H1 (cell line): ENCODE data around the gene SLC9A3. TPM values are rescaled to one million over a fixed set of nuclear protein-coding genes. Genes with fewer than 3 reads are reported as not detected.

Experiments used
- CTCF ChIA-PET: fragments of 300-600 bp; sonication (Branson Sonifier 250); formaldehyde crosslinking; loops from one replicate; lab custom pipeline; 2021; ENCODE audit not compliant: partially characterized antibody; lab: Charles Lee
- POLR2A ChIA-PET: fragments of 300-600 bp; sonication (Branson Sonifier 250); formaldehyde crosslinking; loops from one replicate; lab custom pipeline; 2021; ENCODE audit warnings: inconsistent platforms; ENCODE audit not compliant: partially characterized antibody; lab: Charles Lee
- DNase-seq, 2 experiments: peaks; one replicate each; pipeline versions ENCODE4 v3.0.0 to v3.0.0-alpha.2; 2010 to 2022; ENCODE audit warnings: low spot score in 2 of 2, low read depth in 1 of 2, mixed read lengths in 1 of 2
- FAIRE-seq: peaks from 2 replicates; lab custom pipeline; 2011; peaks lifted over from hg19 to GRCh38; lab: Jason Lieb, UNC
- H2AFZ ChIP-seq: 2 replicates; pipeline ENCODE4 v1.8.1; 2012; ENCODE audit warnings: low read length, inconsistent platforms
- H2AK5ac ChIP-seq: 2 replicates; pipeline ENCODE4 v1.6.1; 2013; ENCODE audit warnings: low read depth, low read length
- H2BK120ac ChIP-seq: replicated peaks from 2 replicates; pipeline ENCODE3; 2013; ENCODE audit warnings: low read depth, low read length, inconsistent platforms
- H2BK12ac ChIP-seq: 2 replicates; pipeline ENCODE4 v1.6.1; 2013; ENCODE audit warnings: low read depth, low read length
- H2BK15ac ChIP-seq: 2 replicates; pipeline ENCODE4 v1.6.1; 2013; ENCODE audit warnings: low read length
- H2BK20ac ChIP-seq: 2 replicates; pipeline ENCODE4 v1.6.1; 2013; ENCODE audit warnings: low read length
- H2BK5ac ChIP-seq: 2 replicates; pipeline ENCODE4 v1.6.1; 2013; ENCODE audit warnings: low read depth, low read length
- H3K14ac ChIP-seq: 2 replicates; pipeline ENCODE4 v1.6.1; 2013; ENCODE audit warnings: inconsistent platforms; ENCODE audit not compliant: insufficient read length
- H3K18ac ChIP-seq: 2 replicates; pipeline ENCODE4 v1.6.1; 2013; ENCODE audit warnings: low read length; ENCODE audit errors: extremely low read depth
- H3K23ac ChIP-seq: 2 replicates; pipeline ENCODE4 v1.6.1; 2013; ENCODE audit warnings: inconsistent platforms; ENCODE audit not compliant: insufficient read length
- H3K23me2 ChIP-seq: 2 replicates; pipeline ENCODE4 v1.6.1; 2013; ENCODE audit warnings: low read depth, low read length
- H3K27ac ChIP-seq: 2 replicates; pipeline ENCODE4 v1.6.1; 2011; ENCODE audit warnings: low read depth, low read length, inconsistent platforms
- H3K27me3 ChIP-seq, 4 experiments: replicated peaks in 1 of 4; 1 replicate in 1 of 4; 2 replicates in 3 of 4; pipeline versions ENCODE4 v1.6.1 to v1.8.1; 2011 to 2013; ENCODE audit warnings: low read length in 3 of 4, mild to moderate bottlenecking in 3 of 4, inconsistent platforms in 2 of 4, mixed read lengths in 2 of 4, moderate library complexity in 1 of 4; ENCODE audit not compliant: control insufficient read depth in 3 of 4, insufficient read depth in 3 of 4; ENCODE audit errors: extremely low read depth in 1 of 4
- H3K36me3 ChIP-seq, 4 experiments: 2 replicates each; pipeline versions ENCODE4 v1.6.1 to v1.8.1; 2011 to 2013; ENCODE audit warnings: mild to moderate bottlenecking in 4 of 4, low read length in 3 of 4, moderate library complexity in 2 of 4, control low read depth in 1 of 4, inconsistent platforms in 1 of 4; ENCODE audit not compliant: insufficient read depth in 4 of 4, control insufficient read depth in 2 of 4
- H3K4ac ChIP-seq: replicated peaks from 2 replicates; pipeline ENCODE3; 2013; ENCODE audit warnings: low read length, low read depth, mixed read lengths, inconsistent platforms; ENCODE audit not compliant: insufficient read length
- H3K4me1 ChIP-seq, 4 experiments: replicated peaks in 1 of 4; 1 replicate in 1 of 4; 2 replicates in 3 of 4; pipeline versions ENCODE4 v1.6.1 to v1.8.1; 2011 to 2013; ENCODE audit warnings: low read length in 3 of 4, inconsistent platforms in 2 of 4, mixed read lengths in 1 of 4; ENCODE audit not compliant: insufficient read depth in 4 of 4, control insufficient read depth in 3 of 4
- H3K4me2 ChIP-seq, 2 experiments: 2 replicates each; pipeline versions ENCODE4 v1.6.1 to v1.8.1; 2011 to 2013; ENCODE audit warnings: low read depth in 2 of 2, low read length in 2 of 2, control low read depth in 1 of 2, inconsistent platforms in 1 of 2, mild to moderate bottlenecking in 1 of 2; ENCODE audit not compliant: insufficient read depth in 1 of 2
- H3K4me3 ChIP-seq, 4 experiments: fragments of 200-600, 300-600 bp in 1 of 4; sonication (generic), shearing (Covaris generic), sonication (Bioruptor Twin) in 1 of 4; 2 replicates each; pipeline versions ENCODE4 v1.5.1 to v1.8.1; 2011 to 2016; ENCODE audit warnings: low read length in 4 of 4, low read depth in 3 of 4, control low read depth in 2 of 4, inconsistent platforms in 2 of 4, mild to moderate bottlenecking in 2 of 4, mixed read lengths in 1 of 4, moderate library complexity in 1 of 4; ENCODE audit not compliant: insufficient read depth in 2 of 4; ENCODE audit errors: extremely low read depth in 1 of 4
- H3K56ac ChIP-seq: replicated peaks from 2 replicates; pipeline ENCODE3; 2013; ENCODE audit warnings: low read depth, mild to moderate bottlenecking, mixed read lengths, low read length, inconsistent platforms; ENCODE audit not compliant: insufficient read length
- H3K79me1 ChIP-seq: 2 replicates; pipeline ENCODE4 v1.6.1; 2013; ENCODE audit warnings: low read depth, low read length, control low read depth
- H3K79me2 ChIP-seq, 2 experiments: 2 replicates each; pipeline versions ENCODE4 v1.6.1 to v1.8.1; 2012 to 2013; ENCODE audit warnings: low read length in 2 of 2, mild to moderate bottlenecking in 2 of 2, inconsistent platforms in 1 of 2; ENCODE audit not compliant: insufficient read depth in 2 of 2, control insufficient read depth in 1 of 2
- H3K9ac ChIP-seq, 4 experiments: replicated peaks in 1 of 4; 1 replicate in 1 of 4; 2 replicates in 3 of 4; pipeline versions ENCODE4 v1.6.1 to v1.8.1; 2011 to 2013; ENCODE audit warnings: low read depth in 3 of 4, low read length in 3 of 4, control low read depth in 2 of 4, mild to moderate bottlenecking in 2 of 4, moderate library complexity in 2 of 4, inconsistent platforms in 1 of 4; ENCODE audit errors: extremely low read depth in 1 of 4
- H3K9me3 ChIP-seq, 2 experiments: 2 replicates each; pipeline versions ENCODE4 v1.6.1 to v1.8.1; 2012 to 2013; ENCODE audit warnings: mild to moderate bottlenecking in 2 of 2, moderate library complexity in 2 of 2, control low read depth in 1 of 2, inconsistent platforms in 1 of 2, low read depth in 1 of 2, low read length in 1 of 2, mixed read lengths in 1 of 2; ENCODE audit not compliant: insufficient read depth in 2 of 2
- H4K20me1 ChIP-seq, 2 experiments: replicated peaks in 1 of 2; 2 replicates each; pipeline versions ENCODE3 to v1.8.1; 2011 to 2013; ENCODE audit warnings: inconsistent platforms in 2 of 2, low read length in 2 of 2, mild to moderate bottlenecking in 1 of 2; ENCODE audit not compliant: insufficient read depth in 2 of 2, control insufficient read depth in 1 of 2
- H4K5ac ChIP-seq: 2 replicates; pipeline ENCODE4 v1.6.1; 2013; ENCODE audit warnings: low read length, low read depth, mixed read lengths, inconsistent platforms; ENCODE audit not compliant: insufficient read length
- H4K8ac ChIP-seq: 2 replicates; pipeline ENCODE4 v1.8.0; 2013; ENCODE audit warnings: mild to moderate bottlenecking, moderate library complexity, low read length, inconsistent platforms; ENCODE audit not compliant: insufficient read depth; ENCODE audit errors: extremely low read depth
- H4K91ac ChIP-seq: replicated peaks from 2 replicates; pipeline ENCODE3; 2013; ENCODE audit warnings: low read length, mixed read lengths, inconsistent platforms; ENCODE audit not compliant: insufficient read length
- BACH1 ChIP-seq: IDR thresholded peaks from 2 replicates; pipeline ENCODE4 v1.6.1; 2012; ENCODE audit warnings: low read length, improper control_type of control experiment
- CTBP2 ChIP-seq: IDR thresholded peaks from 2 replicates; pipeline ENCODE4 v1.7.0; 2011; ENCODE audit warnings: borderline replicate concordance, mild to moderate bottlenecking, moderate library complexity, mixed read lengths, low read length; ENCODE audit not compliant: insufficient read depth, insufficient read length
- EP300 ChIP-seq, 2 experiments: IDR thresholded peaks; 1 replicate in 1 of 2; 2 replicates in 1 of 2; pipeline ENCODE4 v1.6.1; 2011 to 2012; ENCODE audit warnings: low read depth in 2 of 2, low read length in 2 of 2, mild to moderate bottlenecking in 2 of 2, borderline replicate concordance in 1 of 2, inconsistent platforms in 1 of 2, moderate library complexity in 1 of 2
- POU5F1 ChIP-seq: IDR thresholded peaks from 2 replicates; pipeline ENCODE4 v1.6.1; 2011; ENCODE audit warnings: low read depth, mild to moderate bottlenecking, low read length, moderate library complexity
- RNF2 ChIP-seq: fragments of 200-900, 300-1000 bp; sonication (generic); IDR thresholded peaks from 2 replicates; pipeline ENCODE4 v1.7.1; 2016; ENCODE audit warnings: borderline replicate concordance, low read depth, mild to moderate bottlenecking, antibody characterized with exemption, low read length; ENCODE audit not compliant: poor library complexity, severe bottlenecking; ENCODE audit errors: missing control alignments
- SIX5 ChIP-seq: IDR thresholded peaks from 2 replicates; pipeline ENCODE4 v1.6.1; 2011; ENCODE audit warnings: mild to moderate bottlenecking, low read depth, low read length
- TCF12 ChIP-seq: IDR thresholded peaks from 2 replicates; pipeline ENCODE4 v1.6.1; 2011; ENCODE audit warnings: low read depth, mild to moderate bottlenecking, low read length
- ZNF274 ChIP-seq: IDR thresholded peaks from 2 replicates; pipeline ENCODE4 v1.7.0; 2012; ENCODE audit warnings: low read length, borderline replicate concordance; ENCODE audit errors: extremely low read depth
- WGBS, 2 experiments: shearing (Covaris generic) in 1 of 2; methylation state at CpG; one replicate each; pipeline versions ENCODE4 v1.1.6 to v1.1.7; 2013 to 2015; ENCODE audit warnings: low lambda C conversion rate in 2 of 2, mixed read lengths in 2 of 2, inconsistent platforms in 1 of 2, low coverage in 1 of 2, missing lambda C conversion rate in 1 of 2; ENCODE audit not compliant: insufficient replicate concordance in 2 of 2, insufficient coverage in 1 of 2, insufficient read length in 1 of 2; ENCODE audit errors: extremely low coverage in 1 of 2, missing lambda C conversion rate in 1 of 2; 5-methylcytosine and 5-hydroxymethylcytosine counted together
- polyA plus RNA-seq, 7 experiments: library from polyadenylated mRNA; depleted of rRNA in 3 of 7; stranded (reverse) in 5 of 7; unstranded in 2 of 7; fragments of >200 nt in 5 of 7; fragments of 200-250 nt in 2 of 7; gene quantifications; 1 replicate in 5 of 7; 2 replicates in 1 of 7; 4 replicates in 1 of 7; pipeline versions ENCODE4 v1.2.1 to v1.2.3, GENCODE V29; 2011 to 2013; ENCODE audit warnings: missing spikeins in 2 of 7, mixed read lengths in 2 of 7
- total RNA-seq: library from RNA; stranded (reverse); fragmentation: NEBNext Ultra II Directional; extraction: Animal tissue kit (Norgen Biotek cat#: 25700); gene quantifications from 2 replicates; pipeline ENCODE4 v1.2.1, GENCODE V29; 2021

SLC9A3 gene
- total and polyA plus RNA-seq, 2 of the 8 experiments (the other 6 are each of a cell fraction or from before 2014, with no cell fraction given) = 0.95 to 1.0 TPM

DNA sequence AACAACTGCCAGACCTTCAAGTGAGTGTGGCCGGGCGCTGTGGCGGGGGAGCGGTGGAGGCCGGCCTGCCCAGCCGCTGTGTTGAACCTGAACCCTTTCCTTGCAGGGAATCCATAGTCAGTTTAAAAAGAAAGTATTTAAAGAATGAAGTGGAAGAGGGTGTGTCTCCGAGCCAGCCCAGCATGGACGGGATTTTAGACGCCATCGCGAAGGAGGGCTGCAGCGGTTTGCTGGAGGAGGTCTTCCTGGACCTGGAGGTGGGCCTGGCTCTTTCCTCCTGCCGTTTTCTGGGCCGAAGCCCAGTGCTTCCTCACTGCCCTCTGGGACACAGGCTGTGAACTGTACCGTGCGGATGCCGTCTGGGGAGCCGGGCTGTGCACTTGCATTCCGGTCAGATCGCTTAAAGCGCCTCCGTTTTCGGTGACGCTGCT is 62.2 kb downstream of the SLC9A3 start:
- H3K9me3 ChIP-seq = no peaks in the 10 kb centered on the region
- H4K20me1 ChIP-seq = peaks cover 2 to 3% of the 10 kb centered on the region in 2 experiments
- H2BK15ac ChIP-seq = no peak overlapping the region
- H2AK5ac ChIP-seq = no peak overlapping the region
- no peak overlapping the region for H3K4me2 ChIP-seq
- DNase-seq (no peak), FAIRE-seq (no peak)
- H3K4me1 ChIP-seq = no peaks in the 10 kb centered on the region
- no peaks in the 10 kb centered on the region for H3K79me2 ChIP-seq
- H3K23ac ChIP-seq = no peak overlapping the region
- H3K79me1 ChIP-seq = no peaks in the 10 kb centered on the region; the same call in 1 of the 2 replicates
- peaks cover 0 to 16% (median 3%) of the 10 kb centered on the region in 4 experiments; a peak in 4 of 8 replicates for H3K36me3 ChIP-seq
- H3K9ac ChIP-seq = no peak overlapping the region
- no peak overlapping the region for H3K14ac ChIP-seq
- no peak overlapping the region for H3K56ac ChIP-seq
- WGBS, 2 experiments = 92% methylated on average over 24 of the region's 24 CpGs; no CpG with 5 or more reads in 1 of the 2 experiments
- CTCF ChIA-PET = interaction anchor here (0.9 kb wide), 1 partner anchor 15 kb away, joined by 3 read pairs; no protein-coding TSS in a partner anchor
- no peak overlapping the region for H2BK12ac ChIP-seq
- no peak overlapping the region for H4K8ac ChIP-seq
- no peak overlapping the region for H2BK120ac ChIP-seq
- no peak overlapping the region for H3K18ac ChIP-seq
- H3K23me2 ChIP-seq = no peaks in the 10 kb centered on the region
- no peak overlapping the region for H3K27ac ChIP-seq
- POLR2A ChIA-PET = no interaction called here
- H2BK20ac ChIP-seq = no peak overlapping the region
- H3K4ac ChIP-seq = no peak overlapping the region
- H3K27me3 ChIP-seq = no peaks in the 10 kb centered on the region
- no peak overlapping the region for H2AFZ ChIP-seq
- no peak overlapping the region for H2BK5ac ChIP-seq
- no peak overlapping the region for H4K5ac ChIP-seq
- no peak overlapping the region for H4K91ac ChIP-seq
- no peak overlapping the region for H3K4me3 ChIP-seq
- TF ChIP-seq ZNF274 = no peak
- no peak for TF ChIP-seq CTBP2
- TF ChIP-seq TCF12 = no peak
- TF ChIP-seq BACH1 = no peak
- no peak for TF ChIP-seq RNF2
- no peak for TF ChIP-seq POU5F1
- TF ChIP-seq SIX5 = no peak
- no peak for TF ChIP-seq EP300 (IDR thresholded peaks at IDR 0.05; ENCODE audit: borderline replicate concordance in 1 of 2, low read depth in 2 of 2, low read length in 2 of 2)
